Measurements from ENCODE around the gene FAM50B.

DNA sequence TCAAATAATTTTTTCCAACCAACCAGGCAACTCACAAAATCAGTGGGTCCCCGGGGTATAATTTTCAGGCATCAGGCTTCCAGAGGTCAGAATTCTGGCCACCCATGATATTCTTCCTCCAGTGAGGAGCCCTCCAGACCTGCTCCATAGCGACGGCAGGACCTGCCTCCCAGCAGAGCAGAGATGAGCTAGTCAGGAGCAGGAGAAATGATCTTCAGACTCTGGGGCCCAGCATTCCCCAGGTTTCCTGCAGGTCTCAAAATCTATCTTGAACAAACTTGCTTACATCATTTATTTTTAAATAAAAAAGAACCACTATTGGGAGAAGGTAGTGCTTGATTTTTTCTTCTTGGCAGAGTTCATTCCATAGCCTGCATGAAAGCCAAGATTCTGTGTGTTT, 44.7 kb downstream of the FAM50B start:
- TF ChIP-seq, protein P1, sequence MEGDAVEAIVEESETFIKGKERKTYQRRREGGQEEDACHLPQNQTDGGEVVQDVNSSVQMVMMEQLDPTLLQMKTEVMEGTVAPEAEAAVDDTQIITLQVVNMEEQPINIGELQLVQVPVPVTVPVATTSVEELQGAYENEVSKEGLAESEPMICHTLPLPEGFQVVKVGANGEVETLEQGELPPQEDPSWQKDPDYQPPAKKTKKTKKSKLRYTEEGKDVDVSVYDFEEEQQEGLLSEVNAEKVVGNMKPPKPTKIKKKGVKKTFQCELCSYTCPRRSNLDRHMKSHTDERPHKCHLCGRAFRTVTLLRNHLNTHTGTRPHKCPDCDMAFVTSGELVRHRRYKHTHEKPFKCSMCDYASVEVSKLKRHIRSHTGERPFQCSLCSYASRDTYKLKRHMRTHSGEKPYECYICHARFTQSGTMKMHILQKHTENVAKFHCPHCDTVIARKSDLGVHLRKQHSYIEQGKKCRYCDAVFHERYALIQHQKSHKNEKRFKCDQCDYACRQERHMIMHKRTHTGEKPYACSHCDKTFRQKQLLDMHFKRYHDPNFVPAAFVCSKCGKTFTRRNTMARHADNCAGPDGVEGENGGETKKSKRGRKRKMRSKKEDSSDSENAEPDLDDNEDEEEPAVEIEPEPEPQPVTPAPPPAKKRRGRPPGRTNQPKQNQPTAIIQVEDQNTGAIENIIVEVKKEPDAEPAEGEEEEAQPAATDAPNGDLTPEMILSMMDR (conservative IDR thresholded peaks at IDR 0.05; ENCODE audit: low read depth, low read length) = no peak
- no peak for TF ChIP-seq SMC3 (IDR thresholded peaks at IDR 0.05; ENCODE audit: low read depth, low read length)
- TF ChIP-seq, protein P2, sequence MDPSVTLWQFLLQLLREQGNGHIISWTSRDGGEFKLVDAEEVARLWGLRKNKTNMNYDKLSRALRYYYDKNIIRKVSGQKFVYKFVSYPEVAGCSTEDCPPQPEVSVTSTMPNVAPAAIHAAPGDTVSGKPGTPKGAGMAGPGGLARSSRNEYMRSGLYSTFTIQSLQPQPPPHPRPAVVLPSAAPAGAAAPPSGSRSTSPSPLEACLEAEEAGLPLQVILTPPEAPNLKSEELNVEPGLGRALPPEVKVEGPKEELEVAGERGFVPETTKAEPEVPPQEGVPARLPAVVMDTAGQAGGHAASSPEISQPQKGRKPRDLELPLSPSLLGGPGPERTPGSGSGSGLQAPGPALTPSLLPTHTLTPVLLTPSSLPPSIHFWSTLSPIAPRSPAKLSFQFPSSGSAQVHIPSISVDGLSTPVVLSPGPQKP (IDR thresholded peaks at IDR 0.05; ENCODE audit: borderline replicate concordance, low read depth, low read length) = no peak
- TF ChIP-seq RAD21 (IDR thresholded peaks at IDR 0.05; ENCODE audit: low read length) = no peak
- TF ChIP-seq CEBPB (IDR thresholded peaks at IDR 0.05; ENCODE audit: low read depth, low read length) = no peak
- TF ChIP-seq POLR2A (IDR thresholded peaks at IDR 0.05; ENCODE audit: low read depth, low read length) = no peak
- TF ChIP-seq, protein P3, sequence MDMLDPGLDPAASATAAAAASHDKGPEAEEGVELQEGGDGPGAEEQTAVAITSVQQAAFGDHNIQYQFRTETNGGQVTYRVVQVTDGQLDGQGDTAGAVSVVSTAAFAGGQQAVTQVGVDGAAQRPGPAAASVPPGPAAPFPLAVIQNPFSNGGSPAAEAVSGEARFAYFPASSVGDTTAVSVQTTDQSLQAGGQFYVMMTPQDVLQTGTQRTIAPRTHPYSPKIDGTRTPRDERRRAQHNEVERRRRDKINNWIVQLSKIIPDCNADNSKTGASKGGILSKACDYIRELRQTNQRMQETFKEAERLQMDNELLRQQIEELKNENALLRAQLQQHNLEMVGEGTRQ (IDR thresholded peaks at IDR 0.05; ENCODE audit: low read depth, low read length) = no peak
- TF ChIP-seq MAZ (IDR thresholded peaks at IDR 0.05; ENCODE audit: borderline replicate concordance, low read depth, low read length) = no peak
- TF ChIP-seq RFX5 (IDR thresholded peaks at IDR 0.05; ENCODE audit: low read depth, low read length) = no peak
- no peak for TF ChIP-seq CHD1 (IDR thresholded peaks at IDR 0.05; ENCODE audit: low read depth, low read length)
- TF ChIP-seq RCOR1 (IDR thresholded peaks at IDR 0.05; ENCODE audit: insufficient replicate concordance, low read length) = no peak
- no peak for TF ChIP-seq FOS (IDR thresholded peaks at IDR 0.05; ENCODE audit: low read depth, low read length)
- TF ChIP-seq MXI1 (IDR thresholded peaks at IDR 0.05; ENCODE audit: borderline replicate concordance, low read depth, low read length) = no peak

Measured in IMR-90 (cell line).